Activated CD4-positive, CD25-positive, alpha-beta regulatory T cell treated with anti-CD3 and anti-CD28 coated beads, Interleukin-2, amount 50 U/mL, for 24 hours (primary cell): ENCODE data around the gene CLEC11A.

Source experiments
- ATAC-seq, 2 donors: fragments of 150-1000 bp; cut with Tn5 transposase; one replicate each; pipeline ENCODE4 v1.10.0; 2021; ENCODE audit warnings: mild to moderate bottlenecking in 1 of 2, moderate library complexity in 1 of 2

The CLEC11A gene

DNA sequence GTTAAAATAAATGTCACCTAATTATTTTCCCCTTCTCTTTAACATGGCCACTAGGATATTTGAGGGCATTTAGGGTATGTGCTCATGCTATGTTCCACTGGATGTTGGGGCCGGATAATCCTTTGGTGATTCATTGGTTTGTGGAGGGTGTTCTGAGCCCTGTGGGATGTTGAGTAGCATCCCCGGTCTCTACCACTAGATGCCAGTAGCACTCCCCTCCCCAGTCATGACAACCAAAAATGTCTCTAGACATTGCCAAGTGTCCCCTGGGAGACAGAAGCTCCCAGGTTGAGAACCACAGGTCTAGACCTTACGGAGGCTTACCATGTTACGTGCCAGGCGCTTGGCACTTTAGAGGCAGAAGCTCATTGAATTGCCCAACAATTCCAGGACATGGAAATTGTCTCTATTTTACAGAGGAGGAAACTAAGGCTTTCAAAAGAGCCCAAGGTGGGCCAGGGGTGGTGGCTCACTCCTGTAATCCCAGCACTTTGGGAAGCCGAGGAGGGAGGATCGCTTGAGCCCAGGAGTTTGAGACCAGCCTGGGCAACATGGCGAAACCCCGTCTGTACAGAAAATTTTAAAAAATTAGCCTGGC, 17.6 kb upstream of the CLEC11A start:
- ATAC-seq, result peak; percentile 51

DNA sequence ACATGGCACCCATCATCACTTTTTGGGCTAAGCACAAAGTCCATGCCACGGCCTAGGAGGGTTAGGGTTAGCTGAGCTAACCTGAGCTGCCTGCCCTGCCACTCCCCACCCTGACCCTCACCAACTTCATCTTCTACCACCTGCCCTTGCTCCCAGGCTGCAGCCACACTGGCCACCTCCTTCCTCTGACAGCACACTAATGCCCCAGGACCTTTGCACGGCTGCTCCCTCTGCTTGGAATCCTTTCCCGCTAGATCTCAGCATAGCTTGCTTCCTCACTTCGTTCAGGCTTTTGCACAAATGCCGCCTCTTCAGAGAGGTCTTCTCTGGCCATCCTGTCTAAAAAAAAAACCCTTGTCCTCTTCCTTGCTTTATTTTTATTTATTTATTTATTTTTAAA, 16.8 kb upstream of the CLEC11A start:
- ATAC-seq, result no peak

- ATAC-seq, result no peak
Observed at GRCh38 chr19:50708179-50708879, 14.8 kb upstream of the CLEC11A start.

GRCh38 chr19:50710094-50710493, 13.1 kb upstream of the CLEC11A start:
- no peak for ATAC-seq

DNA sequence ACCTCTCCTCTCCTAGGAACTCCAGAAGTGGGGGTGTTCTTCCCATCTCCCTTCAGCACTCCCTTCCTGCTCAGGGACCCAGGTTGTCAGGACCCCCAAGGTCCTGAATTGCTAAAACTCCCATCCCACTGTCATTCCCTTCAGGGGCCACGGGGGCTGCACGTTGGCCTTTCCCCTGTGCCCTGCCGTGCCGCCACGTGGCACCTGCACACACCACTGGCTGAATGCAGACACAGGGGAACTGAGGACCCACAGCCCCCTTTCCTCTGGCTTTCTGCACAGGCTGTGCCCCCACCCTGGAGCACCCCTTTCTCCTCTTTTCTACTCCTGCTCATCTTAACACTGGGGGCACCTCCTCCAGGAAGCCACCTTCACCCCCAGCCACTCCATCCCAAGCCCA, 12.6 kb upstream of the CLEC11A start:
- no peak for ATAC-seq

- ATAC-seq, result no peak
Observed at GRCh38 chr19:50711196-50711595, 12.0 kb upstream of the CLEC11A start.

DNA sequence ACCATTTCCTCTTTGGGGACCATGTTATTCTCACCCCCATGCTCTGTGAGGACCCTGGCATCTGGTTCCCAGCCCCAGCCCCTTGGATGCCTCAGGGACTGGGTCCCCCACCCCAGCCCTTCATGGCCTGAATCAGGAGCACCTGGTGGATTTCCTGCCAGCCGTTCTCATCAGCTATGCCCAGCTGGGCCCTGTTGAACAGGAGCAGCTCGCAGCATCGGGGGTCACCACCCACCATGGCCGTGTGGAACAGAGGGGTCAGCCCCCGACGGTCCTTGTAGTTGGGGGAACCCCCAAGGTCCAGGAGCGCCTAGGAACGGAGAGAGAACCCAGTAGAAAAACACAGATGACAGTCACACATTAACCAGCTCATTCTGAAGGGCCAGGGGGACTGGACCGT, 11.4 kb upstream of the CLEC11A start:
- no peak for ATAC-seq

DNA sequence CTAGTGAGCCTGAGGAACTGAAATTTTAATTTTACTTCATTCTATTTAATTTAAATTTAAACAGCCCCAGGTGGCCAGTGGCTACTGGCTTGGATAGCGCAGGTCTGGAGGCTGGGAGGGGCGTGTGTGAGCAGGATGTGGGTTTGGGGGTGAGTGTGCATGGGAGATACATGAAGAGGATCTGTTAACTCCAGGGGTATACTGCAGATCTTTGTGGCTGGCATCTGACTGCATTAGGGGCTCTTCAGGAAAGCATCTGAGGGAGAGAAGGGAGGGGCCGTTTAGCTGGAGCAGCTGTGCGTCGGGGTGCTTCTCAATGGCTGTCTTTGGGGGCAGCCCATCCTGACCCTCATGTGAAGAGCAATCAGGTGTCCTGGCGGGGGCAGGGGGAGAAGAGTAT, 10.3 kb upstream of the CLEC11A start:
- ATAC-seq, result no peak

DNA sequence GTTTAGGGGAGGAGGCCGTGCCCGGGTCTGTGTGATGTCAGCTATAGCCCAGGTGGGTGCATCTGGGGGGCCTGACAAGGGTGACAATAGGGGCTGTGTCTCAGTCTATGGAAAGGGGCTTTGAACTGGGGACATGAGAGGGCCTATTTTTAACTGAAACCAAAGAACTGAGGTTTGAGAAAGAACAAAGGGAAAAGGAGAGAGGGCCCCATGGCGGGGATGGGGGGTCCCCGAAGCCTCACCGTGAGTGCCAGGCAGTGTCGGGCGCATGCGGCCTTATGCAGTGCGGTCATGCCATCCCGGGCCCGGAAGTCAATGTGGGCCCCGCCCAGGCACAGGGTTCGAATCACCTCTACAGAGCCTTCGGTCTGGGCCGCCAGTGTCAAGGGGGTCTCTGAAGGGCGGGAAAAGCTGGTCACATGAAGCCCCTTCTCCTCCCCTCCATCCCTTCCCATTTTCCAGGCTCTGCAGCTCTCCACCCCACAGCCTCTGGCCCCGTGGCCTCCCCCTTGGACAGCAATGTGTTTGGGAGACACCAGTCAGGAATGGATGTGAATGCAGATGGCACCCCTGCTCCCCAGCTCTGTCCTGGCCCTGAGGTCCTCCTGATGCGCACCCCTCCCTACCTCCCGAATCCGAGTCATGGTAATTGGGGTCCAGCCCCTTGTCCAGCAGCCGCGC, 9.5 kb upstream of the CLEC11A start:
- ATAC-seq, result no peak

GRCh38 chr19:50716178-50717025, 6.8 kb upstream of the CLEC11A start:
- no peak for ATAC-seq

- ATAC-seq, result no peak
Observed at GRCh38 chr19:50717026-50717723, 6.0 kb upstream of the CLEC11A start.

DNA sequence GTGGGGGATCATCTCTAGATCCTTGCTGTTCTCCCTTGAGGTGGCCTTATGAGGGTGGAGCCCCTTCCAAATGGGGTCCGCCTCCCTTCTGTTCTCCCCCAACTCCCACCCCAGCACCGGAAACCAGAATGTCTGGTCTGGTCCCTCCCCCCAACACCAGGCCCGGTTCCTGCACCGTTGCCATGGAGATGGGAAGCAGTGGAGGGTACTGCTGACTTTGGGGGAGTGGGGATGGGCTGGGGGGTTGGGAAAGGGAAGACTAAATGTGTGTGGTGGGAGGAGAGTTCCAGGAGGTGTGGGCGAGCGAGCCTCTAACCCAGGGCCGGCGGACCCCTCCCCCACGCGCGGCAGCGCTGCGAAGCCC, 5.3 kb upstream of the CLEC11A start:
- ATAC-seq, result no peak

GRCh38 chr19:50718255-50719118, 4.7 kb upstream of the CLEC11A start:
- ATAC-seq, result peak in 1 of 2 donors; percentile 6

DNA sequence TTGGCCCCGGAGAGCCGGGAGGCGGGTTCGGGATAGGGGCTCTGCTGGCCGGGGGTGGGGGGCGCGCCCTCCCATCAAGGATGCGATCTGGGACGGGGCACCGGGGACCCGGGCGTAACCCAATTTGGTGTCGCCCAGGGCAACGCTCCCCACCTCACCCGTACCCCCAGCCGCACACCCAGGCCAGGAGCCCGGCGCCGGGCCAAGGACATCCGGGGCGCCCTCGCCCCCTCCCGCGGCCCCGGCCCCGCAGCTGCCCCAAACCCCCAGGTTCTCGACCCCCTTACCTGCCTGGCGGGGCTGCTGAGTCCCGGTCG, 4.1 kb upstream of the CLEC11A start:
- ATAC-seq, result no peak

DNA sequence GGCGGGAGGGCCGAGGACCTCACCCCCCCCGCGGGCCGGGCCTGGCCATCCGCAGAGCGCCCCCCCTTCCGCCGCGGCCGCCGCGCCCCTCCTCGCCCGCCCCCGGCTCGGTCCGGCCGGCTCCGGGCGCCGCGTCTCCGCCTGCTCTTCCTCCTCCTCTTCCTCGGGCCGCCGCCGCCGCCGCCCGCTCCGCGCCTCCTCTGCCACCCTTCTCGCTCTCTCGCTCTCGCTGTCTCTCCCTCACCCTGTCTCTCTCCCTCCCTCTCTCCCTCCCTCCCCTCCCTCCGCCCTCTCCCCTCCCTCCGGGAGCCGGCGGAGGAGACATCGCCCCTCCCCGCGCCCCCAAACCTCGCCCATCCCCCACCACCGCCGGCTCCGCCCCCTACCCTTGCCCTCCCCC, 3.6 kb upstream of the CLEC11A start, which contains the start of gene SHANK1:
Gene SHANK1 (minus strand): TSS at position 237 of the 400 bp plus-strand sequence. CDS start 2,883 bp downstream, outside the sequence.
- no peak for ATAC-seq

GRCh38 chr19:50720181-50720920, 2.8 kb upstream of the CLEC11A start:
- no peak for ATAC-seq

DNA sequence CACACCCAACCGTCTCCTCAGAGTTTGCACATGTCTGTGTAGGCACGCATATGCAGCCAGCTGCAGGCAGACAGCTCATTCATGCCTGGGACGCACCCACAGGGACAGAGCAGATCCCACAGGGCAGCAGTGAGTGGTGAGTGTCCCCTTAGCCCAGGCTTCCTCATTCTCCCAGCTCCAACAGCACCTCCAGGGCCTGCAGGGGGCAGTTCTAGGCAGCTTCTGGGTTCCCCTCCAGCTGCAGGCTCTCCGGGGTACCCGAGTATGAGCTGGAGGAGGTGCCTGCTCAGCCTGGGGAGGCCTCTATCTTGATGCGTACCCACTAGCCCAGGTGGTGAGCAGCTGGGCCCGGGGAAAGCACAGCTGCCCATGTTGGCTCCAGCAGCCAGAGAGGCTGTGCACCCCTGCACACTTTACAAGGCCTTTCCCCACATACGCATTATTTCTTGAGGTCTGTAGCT, 2.2 kb upstream of the CLEC11A start:
- no peak for ATAC-seq

DNA sequence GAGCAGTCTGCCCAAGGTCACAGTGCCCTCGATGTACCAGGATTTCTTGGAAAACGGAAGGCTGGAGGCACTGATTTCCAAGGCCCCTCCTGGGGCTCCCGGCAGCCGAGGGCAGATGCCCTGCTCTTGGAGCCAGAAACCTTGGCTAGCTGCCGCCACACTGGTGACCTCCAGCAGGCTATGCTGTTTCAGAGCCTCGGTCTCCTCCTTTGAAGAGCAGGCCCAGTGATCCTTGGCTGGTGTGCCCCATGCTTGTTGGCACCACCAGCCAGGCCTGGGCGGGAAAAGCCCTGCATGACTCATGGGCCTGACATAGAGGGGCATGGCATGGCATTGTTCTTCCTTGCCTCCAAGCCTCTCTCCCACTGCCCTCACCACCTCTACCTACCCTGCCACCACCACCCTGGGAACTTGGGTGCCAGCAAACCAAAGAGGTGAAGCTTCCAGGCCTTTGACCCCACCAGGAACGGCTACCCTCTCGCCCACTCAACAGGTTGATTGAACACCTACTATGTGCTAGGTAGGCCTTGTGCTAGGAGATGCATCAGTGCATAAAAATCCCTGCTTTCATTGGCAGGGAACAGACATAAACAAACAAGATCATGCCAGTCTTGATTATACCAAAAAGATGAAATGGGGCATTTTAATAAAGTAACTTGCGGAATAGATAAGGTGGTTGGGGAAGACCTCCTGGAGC, 1.6 kb upstream of the CLEC11A start:
- no peak for ATAC-seq

GRCh38 chr19:50722201-50723013, 757 bp upstream of the CLEC11A start:
- ATAC-seq, result no peak
